Ishikawa (cell line): ENCODE data around the gene ATG101.

ENCODE experiments used
- EGR1 ChIP-seq: IDR thresholded peaks from 2 replicates; pipeline ENCODE4 v1.6.1; 2012
- EP300 ChIP-seq: IDR thresholded peaks from 2 replicates; pipeline ENCODE4 v1.6.1; 2012; ENCODE audit warnings: borderline replicate concordance
- FOXM1 ChIP-seq: IDR thresholded peaks from 2 replicates; pipeline ENCODE4 v1.6.1; 2012; ENCODE audit warnings: low read depth, borderline replicate concordance
- MAX ChIP-seq: IDR thresholded peaks from 2 replicates; pipeline ENCODE4 v1.6.1; 2012
- NFIC ChIP-seq: IDR thresholded peaks from 2 replicates; pipeline ENCODE4 v1.6.1; 2012
- REST ChIP-seq: IDR thresholded peaks from 2 replicates; pipeline ENCODE4 v1.6.1; 2012; ENCODE audit warnings: low read depth, mild to moderate bottlenecking
- TAF1 ChIP-seq: IDR thresholded peaks from 2 replicates; pipeline ENCODE4 v1.6.1; 2012; ENCODE audit warnings: low read depth, mild to moderate bottlenecking
- USF1 ChIP-seq: IDR thresholded peaks from 2 replicates; pipeline ENCODE4 v1.6.1; 2012

GRCh38 chr12:52097045-52097666 is 27.4 kb downstream of the ATG101 start:
- TF ChIP-seq FOXM1: no peak
- TF ChIP-seq EP300: no peak
- TF ChIP-seq MAX: no peak
- TF ChIP-seq USF1: no peak
- no peak for TF ChIP-seq NFIC
- no peak for TF ChIP-seq REST
- TF ChIP-seq TAF1: no peak
- no peak for TF ChIP-seq EGR1
